Measurements from ENCODE around the gene GALNT9.
"Not testable (repeated sequence)": the region's sequence is repeated elsewhere in the genome, so short reads cannot be mapped to it uniquely, and the experiment has no call there.

GALNT9 gene

DNA sequence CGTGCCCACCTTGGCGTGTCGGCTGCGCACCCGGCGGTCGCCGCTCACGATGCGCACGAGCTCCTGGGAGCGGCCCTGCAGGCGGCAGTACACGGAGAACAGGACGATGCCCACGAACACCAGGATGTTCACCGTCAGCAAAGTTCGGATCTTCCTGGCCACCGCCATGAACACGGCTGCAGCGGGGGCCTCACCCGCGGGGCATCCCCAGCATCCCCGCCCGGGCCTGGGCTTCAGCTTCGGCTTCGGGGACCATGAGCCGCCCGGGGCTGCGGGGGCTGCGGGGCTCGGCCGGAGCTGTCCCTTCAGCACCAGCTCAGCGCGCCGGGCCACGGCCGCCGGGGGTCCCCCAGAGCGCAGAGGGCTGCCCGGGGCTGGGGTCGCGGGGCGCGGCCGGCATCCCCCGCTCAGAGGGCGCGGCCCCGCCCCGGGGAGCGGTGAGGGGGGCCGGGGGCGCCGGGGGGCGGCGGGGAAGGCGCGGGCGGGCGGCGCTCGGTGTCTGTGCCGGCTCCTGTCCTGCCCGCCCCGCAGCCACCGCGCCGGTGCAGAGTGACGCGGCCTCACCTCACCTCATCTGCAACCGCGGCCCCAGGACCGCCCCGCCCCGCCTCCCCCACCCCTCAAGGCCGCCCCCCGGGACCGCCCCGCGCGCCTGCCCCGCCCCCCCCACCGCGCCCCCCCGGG is at the start of gene GALNT9:
TSS of gene GALNT9 (minus strand) at position 554 of the 684 bp plus-strand sequence. CDS start at position 168, 386 bp downstream.
- no peak for ATAC-seq

DNA sequence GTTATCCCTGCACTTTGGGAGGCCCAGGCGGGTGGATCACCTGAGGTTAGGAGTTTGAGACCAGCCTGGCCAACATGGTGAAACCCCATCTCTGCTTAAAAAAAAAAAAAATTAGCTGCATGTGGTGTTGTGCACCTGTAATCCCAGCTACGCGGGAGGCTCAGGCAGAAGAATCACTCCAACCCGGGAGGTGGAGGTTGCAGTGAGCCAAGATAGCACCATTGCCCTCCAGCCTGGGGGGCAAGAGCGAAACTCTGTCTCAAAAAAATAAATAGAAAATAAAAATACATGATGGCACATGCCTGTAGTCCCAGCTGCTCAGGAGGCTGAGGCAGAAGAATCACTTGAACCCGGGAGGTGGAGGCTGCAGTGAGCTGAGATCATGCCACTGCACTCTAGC is 49.7 kb upstream of the GALNT9 start:
- not testable (repeated sequence) for ATAC-seq

DNA sequence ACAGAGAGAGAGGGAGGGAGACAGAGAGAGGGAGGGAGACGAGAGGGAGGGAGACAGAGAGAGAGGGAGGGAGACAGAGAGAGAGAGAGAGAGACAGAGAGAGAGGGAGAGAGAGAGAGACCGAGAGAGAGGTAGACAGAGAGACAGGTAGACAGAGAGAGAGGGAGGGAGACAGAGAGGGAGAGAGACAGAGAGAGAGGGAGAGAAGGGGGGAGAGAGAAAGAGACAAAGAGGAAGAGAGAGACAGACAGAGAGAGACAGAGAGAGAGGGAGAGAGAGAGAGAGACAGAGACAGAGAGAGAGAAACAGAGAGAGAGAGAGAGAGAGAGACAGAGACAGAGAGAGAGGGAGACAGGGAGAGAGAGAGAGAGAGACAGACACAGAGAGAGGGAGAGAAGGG is 47.8 kb upstream of the GALNT9 start:
- ATAC-seq, result no peak

DNA sequence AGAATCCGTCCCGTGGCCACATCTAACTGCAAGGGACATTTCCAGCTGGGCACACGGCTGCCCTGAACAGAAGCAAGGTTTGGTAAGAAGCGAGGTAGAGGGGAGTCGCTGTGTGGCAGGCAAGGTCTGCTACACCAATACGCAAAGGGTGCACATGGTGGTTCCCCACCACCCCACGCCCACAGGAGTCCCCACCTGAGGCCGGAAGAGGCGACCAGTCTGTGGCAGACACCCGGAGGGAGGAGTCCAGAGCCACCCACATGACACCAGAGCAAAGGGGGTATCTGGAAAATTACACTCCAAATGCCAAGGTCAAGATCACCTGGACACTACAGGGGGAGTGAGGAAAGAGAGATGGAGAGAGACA is 47.1 kb upstream of the GALNT9 start:
- ATAC-seq, result no peak

DNA sequence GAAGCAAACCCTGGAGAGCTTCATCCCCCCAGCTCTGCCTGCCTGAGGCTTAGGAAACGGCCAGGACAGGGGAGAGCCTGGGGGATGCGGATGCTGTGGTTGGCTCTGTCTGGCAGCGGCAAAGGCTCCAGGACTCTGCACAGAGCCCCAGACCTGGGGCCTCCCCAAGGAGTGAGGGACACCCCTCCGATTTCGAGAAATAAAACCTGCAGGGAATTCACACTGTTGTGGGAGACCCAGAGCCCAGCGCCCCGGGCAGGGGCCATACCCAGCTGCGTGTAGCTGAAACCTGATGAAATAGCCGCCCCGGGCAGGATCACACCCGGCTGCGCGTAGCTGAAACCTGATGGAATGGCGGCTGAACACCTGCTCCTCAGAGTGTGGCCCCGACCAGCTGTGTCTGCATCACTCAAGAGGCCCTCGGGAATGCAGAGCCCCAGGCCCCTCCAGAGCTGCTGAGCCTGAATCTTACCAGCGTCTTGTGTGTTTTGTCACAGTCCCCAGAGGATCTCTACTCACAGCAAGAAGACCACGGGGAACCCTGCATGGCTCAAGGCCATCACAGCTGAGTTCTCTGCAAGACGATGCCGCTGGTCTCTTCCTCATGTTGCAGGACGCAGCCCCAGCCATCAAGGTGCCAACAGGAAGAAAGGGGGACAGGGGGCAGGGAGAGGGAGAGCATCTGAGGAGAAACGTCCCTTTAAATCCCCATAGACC is 46.5 kb upstream of the GALNT9 start:
- ATAC-seq, result no peak

DNA sequence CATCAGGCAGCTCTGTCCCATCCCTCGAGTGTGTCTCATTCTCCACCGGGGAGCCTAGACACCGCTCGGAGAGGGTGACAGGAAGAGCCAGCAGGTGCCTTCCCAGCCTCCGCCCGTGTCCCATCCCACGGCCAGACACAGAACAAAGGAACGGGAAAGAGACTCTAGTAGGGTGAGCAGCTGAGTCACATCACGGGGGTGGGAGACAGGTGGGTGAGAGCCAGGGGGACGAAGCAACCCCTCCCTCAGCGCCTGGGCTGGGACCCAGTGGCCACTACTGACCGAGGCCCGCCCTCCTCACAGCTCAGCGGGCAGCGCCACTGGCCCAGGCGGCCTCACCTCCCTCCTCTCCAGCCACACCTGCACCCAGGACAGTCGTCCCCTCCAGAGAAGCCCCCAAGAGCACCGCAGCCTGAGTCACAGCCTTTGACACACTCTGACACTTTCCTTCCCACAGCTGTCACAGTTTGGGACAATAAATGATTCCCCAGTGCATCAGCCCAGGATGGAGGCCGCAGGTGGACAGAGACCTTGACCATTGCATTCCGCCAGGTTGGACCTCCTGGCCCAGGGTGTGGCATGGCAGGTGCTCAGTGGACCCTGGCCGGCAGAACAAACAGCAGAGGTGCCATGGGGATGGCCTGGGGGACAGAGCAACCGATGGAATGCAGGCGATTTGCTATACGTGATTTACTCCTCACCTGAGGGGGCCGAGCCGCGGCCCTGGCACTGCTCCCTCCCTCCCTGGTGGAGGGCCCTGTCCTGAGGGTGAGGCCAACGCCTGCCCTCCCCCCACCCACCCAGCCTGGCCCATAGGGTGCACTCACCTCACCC is 45.4 kb upstream of the GALNT9 start:
- ATAC-seq, result no peak

DNA sequence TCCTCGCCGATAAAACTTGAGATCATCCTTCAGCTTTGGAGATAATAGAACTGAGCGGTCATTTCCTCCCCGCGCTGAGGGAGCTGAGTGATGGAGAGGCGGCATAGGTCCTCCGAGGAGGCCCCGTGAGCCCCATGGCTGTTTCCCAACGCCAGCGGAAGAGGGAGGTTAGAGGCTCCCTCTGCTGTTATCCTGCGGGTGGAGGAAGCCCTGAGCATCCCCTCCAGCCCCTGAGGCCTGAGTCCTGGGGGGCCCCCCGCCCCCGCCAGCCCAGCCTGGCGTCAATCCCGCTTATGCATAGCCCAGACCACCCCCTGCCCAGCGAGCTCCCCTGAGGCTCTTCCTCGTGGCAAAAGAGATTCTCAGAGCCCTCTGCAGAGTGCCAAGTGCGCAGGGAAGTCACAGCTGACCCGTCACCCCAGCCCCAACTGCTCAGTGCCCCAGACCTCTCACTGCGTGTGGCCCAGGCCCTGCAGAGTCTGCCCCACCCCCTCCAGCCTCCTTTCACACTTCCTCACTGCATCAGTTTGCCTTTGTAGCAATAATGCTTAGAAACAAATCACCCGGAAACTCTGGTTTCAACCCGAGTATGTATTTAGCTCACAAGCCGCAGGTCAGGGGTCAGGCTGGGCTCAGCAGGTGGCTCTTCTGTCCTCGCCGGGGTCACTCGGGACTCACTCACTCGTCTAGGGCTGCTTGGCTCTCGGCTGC is 44.7 kb upstream of the GALNT9 start:
- ATAC-seq, result no peak

DNA sequence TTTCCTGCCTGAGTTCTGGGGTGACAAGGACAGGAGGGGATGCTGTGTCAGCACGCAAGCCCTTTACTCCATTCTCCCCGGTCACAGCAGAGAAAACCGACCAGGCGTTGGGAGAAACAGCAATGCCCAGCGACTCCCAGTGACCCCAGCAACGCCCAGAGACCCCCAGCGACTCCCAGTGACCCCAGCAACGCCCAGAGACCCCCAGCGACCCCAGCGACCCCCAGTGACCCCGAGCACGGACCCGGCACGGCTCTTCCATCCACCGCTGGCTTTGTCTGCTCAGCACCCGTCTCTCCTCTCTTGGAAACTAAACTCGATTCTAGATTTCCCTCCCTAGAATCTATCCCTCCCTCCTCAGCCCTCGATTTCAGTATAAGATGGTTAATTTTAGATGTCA is 38.5 kb upstream of the GALNT9 start:
- no peak for ATAC-seq

DNA sequence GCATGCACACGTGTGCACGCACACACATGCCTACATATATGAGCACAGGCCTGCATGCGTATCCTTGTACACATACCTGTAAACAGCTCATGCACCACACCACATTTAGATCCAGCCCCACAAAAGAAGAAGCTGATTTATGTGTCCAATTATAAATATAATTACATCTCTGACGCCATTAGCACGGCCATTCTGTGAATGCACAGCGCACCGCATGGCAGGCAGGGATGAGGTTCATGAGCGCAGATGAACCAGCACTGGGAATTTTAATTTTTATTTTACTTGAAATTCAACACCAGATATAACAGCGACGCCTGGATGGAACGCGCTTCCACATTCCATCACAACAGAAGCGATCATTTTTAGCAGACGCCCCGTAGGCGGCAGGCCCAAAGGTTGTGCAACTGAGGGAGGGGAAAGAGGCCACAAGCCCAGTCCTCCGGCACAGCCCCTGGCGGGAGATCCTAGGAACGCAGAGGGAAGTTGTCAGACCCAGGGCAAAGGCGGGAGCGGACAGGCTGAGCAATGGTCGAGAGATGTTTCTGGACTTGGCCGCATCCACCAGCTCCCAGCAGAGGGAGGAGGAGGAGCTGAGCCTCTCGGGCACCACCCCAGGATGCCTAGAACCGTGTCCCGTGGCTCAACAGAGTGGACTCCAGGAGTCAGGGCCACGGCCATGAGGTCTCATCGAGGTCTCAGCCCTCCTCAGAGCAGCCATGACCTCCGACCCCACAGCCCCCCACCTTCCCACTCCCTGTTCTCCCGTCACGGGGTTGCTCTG is 37.9 kb upstream of the GALNT9 start:
- no peak for ATAC-seq

DNA sequence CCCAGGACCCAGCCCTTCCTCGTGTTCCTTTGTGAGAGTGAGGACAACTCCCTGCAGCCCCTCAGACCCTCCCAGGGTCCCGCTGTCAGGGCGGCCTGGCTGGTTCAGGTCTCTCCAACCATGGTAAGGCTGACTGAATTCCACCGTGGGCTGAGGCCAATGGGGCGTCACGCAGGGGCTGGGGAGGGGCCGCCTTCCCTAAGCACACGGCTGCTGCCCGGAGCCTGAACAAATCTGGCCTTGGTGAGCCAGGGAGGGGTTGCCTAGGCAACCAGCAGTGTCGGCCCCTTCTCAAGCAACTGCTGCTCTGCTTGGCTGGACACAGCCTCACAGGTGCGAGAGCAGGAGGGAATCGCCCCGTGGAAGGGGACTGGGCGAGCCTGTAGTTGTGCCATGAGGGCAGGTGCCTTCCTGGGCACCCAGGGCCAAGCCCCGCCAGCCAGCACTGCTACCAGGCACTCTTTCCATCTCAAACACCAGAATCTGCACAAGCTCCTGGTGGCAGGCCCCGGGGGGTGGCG is 37.0 kb upstream of the GALNT9 start:
- ATAC-seq, result no peak

DNA sequence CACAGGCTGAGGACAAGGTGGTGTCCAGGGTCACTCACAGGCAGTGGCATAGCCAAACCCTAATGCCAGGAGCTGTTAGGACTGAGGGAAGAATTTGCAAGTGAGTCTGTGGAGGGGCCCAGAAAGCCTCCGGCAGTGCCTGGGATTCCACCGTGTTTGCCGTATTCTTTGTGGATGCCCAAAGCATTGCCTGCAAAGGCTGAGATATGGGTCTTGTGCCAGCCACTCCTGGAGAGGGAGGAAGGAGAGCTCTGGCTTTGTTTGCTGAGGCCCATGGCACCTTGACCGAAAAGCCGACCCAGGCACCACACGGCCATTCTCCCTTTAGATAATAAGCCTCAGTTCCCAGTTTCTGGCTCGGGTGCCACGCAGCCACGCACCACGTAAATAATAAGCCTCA is 35.8 kb upstream of the GALNT9 start:
- ATAC-seq, result no peak

DNA sequence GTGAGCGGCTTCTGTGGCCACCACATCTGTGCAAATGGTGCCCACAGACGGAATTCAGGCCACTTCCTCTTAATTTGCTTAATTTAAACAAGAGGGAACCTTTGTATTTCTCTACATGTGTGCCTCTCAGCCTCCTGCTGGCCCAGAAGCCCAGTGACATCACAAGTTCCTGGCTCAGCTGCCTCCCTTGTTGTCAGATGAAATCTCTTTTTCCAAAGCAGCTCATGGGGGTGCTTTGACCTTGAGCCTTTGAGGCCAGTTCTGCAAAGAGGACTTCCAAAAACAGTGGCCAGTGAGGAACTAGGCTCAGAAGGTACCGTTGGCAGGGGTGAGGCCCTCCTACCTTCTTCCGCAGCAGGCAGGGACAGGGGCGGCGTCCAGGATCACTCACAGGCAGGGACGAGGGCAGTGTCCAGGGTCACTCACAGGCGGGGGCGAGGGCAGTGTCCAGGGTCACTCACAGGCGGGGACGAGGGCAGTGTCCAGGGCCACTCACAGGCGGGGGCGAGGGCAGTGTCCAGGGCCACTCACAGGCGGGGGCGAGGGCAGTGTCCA is 35.0 kb upstream of the GALNT9 start:
- no peak for ATAC-seq

DNA sequence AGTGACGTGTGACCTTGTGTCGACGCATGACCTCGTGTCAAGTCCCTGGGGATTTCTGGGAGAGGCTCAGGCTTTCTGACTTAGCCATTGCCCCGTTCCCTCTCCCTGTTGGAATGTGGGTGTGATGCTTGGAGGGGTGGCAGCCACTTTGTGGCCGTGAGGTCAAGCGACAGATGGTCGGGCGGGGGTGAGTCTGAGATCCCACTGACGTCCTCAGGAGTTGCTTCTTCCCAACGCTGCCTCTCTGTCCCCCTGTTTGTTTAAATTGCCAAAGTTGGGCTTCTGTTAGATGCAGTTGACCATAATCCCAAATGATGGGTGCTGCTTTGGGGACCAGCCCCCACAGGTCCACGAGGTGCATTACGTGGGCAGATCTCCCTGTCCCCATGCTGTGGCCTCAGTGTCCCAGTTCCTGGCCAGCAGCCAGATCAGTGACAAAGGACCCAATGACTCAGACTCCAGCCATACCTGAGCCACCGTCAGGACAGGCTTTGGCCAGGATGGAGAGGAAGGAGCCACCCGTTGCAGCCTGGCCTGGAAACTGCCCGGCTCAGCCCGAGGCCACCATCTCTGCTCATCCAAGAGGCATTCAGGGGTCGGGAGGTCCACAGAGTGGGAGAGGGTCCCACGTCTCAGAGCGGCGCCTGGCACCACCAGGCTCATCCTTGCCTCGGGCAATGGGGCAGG is 34.4 kb upstream of the GALNT9 start:
- no peak for ATAC-seq

DNA sequence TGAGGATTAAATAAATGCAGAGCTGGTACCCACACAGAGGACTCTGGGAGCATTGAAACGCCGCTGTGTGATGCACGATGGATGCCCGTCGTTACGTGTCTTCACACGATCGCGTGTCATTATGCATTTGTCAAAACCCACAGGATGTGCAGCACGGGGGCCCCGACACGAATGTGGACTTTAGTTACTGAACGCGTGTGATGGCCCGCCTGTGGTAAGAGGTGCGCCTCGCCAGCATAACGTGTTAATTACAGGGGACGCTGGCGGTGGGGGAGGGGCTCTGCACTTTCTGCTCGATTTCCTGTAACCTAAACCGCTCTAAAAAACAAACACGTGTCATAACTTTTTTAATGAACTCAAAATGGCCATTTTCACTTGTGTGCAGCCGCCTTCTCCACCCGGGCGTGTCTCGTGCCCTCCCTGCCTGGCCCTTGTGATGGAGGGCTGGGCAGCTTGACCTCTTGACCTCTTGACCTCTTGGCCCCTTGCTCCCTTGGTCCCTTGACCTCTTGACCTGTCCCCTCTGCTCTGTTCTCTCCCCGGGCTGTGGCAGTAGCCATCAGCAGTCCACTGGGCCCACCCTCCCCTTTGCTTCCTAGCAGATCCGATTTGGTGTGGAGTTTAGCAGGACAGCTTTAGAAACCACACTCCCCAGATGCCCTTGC is 33.7 kb upstream of the GALNT9 start:
- ATAC-seq, result no peak

DNA sequence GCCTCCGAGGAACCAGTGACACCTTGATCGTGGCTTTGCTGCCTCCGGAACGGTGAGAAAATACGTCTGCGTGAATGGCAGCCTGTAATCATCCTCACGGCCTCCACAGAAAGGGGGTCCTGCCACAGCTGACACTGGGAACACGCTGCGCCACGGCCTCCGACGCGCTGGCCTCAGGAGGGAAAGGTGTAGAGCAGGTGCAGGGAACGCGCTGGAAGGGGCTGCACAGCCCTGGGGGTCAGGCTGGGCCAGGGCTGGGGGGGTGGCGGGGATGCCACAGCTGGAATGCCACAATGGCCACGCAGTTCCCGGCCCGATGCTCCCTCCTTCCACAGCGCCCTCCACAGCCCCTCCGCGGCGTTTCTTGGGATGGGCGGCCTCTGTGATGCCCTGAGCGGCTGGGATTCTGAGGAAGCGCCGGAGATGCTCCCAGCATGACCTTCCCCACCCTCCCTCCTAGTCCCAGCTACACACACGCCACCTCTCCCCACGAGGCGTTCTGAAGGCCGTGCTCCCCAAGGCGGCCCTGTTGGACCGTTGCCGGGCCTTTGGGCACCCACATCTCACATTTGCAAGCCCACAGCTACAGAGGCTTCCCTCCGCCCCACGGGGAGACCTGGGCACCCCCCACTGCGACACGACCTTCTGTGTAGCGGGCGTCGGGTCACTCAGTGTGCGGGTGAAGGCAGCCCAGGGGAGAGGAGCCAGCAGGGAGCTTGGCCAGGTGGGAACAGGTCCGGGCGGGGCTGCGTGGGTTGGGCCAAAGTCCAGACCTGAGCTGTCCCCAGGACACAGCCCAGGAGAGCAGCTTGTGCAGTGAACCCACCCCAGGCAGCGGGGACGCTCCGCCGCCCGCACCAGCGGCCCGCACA is 31.8 kb upstream of the GALNT9 start:
- no peak for ATAC-seq

DNA sequence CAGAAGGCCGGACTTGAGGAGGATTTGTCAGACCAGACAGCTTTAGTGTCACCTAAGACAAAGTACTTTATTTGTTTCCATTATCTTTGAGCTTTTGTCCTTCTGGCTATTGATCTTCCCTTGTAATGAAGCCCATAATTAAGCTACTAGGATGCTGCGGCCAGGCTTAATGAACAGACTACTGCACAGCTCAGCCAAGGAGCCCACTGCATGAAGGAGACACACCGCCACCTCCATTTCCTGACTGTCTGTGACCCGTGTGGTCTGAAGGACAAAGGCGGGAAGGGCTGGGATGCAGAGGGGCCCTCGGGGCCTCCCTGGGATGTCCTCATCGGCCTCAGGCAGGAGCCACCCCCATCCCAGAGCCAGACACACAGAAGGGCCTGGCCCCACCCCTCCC is 31.0 kb upstream of the GALNT9 start:
- ATAC-seq, result no peak

DNA sequence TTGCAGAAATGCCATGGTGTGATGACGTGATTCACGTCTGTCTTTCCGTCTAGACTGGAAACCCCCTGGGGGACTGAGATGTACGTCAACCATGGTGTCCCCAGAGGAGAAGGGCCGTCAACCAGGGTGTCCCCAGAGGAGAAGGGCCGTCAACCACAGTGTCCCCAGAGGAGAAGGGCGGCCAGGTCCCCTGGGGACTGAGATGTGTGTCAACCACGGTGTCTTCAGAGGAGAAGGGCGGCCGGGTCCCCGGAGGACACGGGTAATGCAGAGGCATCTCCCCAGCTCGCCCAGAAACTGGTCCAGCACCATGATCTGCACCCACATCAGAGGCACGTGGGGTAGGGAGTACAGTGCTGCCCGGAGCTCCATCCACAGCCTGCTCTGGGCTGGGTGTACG is 30.6 kb upstream of the GALNT9 start:
- ATAC-seq, result no peak

DNA sequence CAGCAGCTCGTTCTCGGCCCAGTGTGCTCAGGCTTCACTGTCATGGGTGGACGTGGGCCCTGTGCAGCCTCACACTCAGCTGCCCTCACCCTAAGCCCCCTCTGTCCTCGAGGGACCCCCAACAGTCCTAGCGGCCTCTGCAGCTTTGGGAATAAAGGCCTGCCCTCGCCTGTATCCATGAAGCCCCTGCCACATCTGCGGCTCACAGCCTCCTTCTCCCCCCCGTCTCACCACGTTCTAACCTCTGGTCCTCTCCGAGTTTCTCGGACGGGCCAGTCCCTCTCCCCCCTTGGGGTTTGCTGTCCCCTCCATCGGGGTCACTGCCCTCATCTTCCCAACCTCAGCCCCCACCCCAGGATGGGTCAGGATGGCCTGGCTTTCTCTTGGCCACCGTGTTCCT is 30.2 kb upstream of the GALNT9 start:
- ATAC-seq, result no peak

Data from activated CD4-positive, CD25-positive, alpha-beta regulatory T cell treated with anti-CD3 and anti-CD28 coated beads, Interleukin-2, amount 50 U/mL, for 24 hours (primary cell).